Spleen (tissue), 11 donors: Measurements from ENCODE around the gene CIDEC. TPM values are rescaled to one million over a fixed set of nuclear protein-coding genes. Genes with fewer than 3 reads are reported as not detected.

Experiments used
- DNase-seq: peaks from one replicate; pipeline ENCODE4 v3.0.0-alpha.2; 2020
- H3K27ac ChIP-seq, 8 donors: fragments of 200-600 bp; sonication (generic) in 7 of 8; 1 replicate in 4 of 8; 2 replicates in 4 of 8; pipeline versions ENCODE4 v1.5.0 to v1.8.0; 2016 to 2021; ENCODE audit warnings: inconsistent platforms in 4 of 8, mild to moderate bottlenecking in 4 of 8, moderate library complexity in 1 of 8
- H3K27me3 ChIP-seq, 7 donors: fragments of 200-600 bp; sonication (generic) in 6 of 7; replicated peaks in 1 of 7; 1 replicate in 4 of 7; 2 replicates in 3 of 7; pipeline versions ENCODE4 v1.5.0 to v1.8.0; 2016 to 2021; ENCODE audit warnings: inconsistent platforms in 3 of 7, mild to moderate bottlenecking in 1 of 7
- H3K36me3 ChIP-seq, 6 donors: fragments of 200-600 bp; sonication (generic) in 5 of 6; 1 replicate in 4 of 6; 2 replicates in 2 of 6; pipeline versions ENCODE4 v1.5.0 to v1.8.0; 2016 to 2021; ENCODE audit warnings: inconsistent platforms in 2 of 6
- H3K4me1 ChIP-seq, 6 donors: fragments of 200-600 bp; sonication (generic) in 5 of 6; 1 replicate in 3 of 6; 2 replicates in 3 of 6; pipeline versions ENCODE4 v1.5.0 to v1.8.0; 2016 to 2021; ENCODE audit warnings: inconsistent platforms in 3 of 6
- H3K4me3 ChIP-seq, 8 donors: fragments of 200-600 bp; sonication (generic) in 7 of 8; 1 replicate in 4 of 8; 2 replicates in 4 of 8; pipeline versions ENCODE4 v1.5.0 to v1.8.0; 2016 to 2021; ENCODE audit warnings: inconsistent platforms in 4 of 8, mild to moderate bottlenecking in 4 of 8, moderate library complexity in 2 of 8
- H3K9me3 ChIP-seq, 8 donors: fragments of 200-600 bp; sonication (generic) in 7 of 8; 1 replicate in 4 of 8; 2 replicates in 4 of 8; pipeline versions ENCODE4 v1.5.0 to v1.8.0; 2016 to 2021; ENCODE audit warnings: inconsistent platforms in 4 of 8
- POLR2A ChIP-seq, 3 donors: fragments of 450-650 bp; IDR thresholded peaks; one replicate each; pipeline ENCODE4 v1.5.1; 2017; ENCODE audit warnings: antibody characterized with exemption in 3 of 3, mild to moderate bottlenecking in 1 of 3
- POLR2AphosphoS5 ChIP-seq, 3 donors: sonication (generic); formaldehyde crosslinking; IDR thresholded peaks; one replicate each; pipeline ENCODE4 v1.5.1; 2017; ENCODE audit warnings: antibody characterized with exemption in 3 of 3
- WGBS, 5 donors: extraction: QIAGEN DNeasy Blood & Tissue Kit in 3 of 5; methylation state at CpG; one replicate each; pipeline versions ENCODE4 v1.1.5 to v1.1.7; 2013 to 2018; 5-methylcytosine and 5-hydroxymethylcytosine counted together
- intact Hi-C: fragments of 100-400 bp; cut with DNase I; formaldehyde crosslinking; loops from one replicate; pipeline ENCODE4 v1.15.0; 2023; ENCODE audit warnings: low total_unique reads
- polyA plus RNA-seq, 3 donors: library from polyadenylated mRNA; stranded (reverse); fragments of 200-250 nt; gene quantifications; one replicate each; pipeline ENCODE4 v1.2.1, GENCODE V29; 2013
- total RNA-seq, 7 donors: library from RNA; depleted of rRNA in 3 of 7; stranded (reverse); fragments of >200 nt in 3 of 7; fragmentation: NEBNext Ultra II Directional in 4 of 7; extraction: Animal tissue kit (Norgen Biotek cat#: 25700) in 4 of 7; gene quantifications; one replicate each; pipeline versions ENCODE4 v1.1.0 to v1.2.1, GENCODE V29; 2016 to 2021
- TF ChIP-seq, protein P1 (sequence below), 11 experiments: fragments of 200-600 bp in 7 of 11; fragments of 450-650 bp in 4 of 11; sonication (generic) in 4 of 11; IDR thresholded peaks in 8 of 11; conservative IDR thresholded peaks in 3 of 11; 1 replicate in 7 of 11; 2 replicates in 4 of 11; pipeline versions ENCODE4 v1.4.0 to v1.8.0; 2016 to 2021; ENCODE audit warnings: antibody characterized with exemption in 11 of 11, inconsistent platforms in 4 of 11, mild to moderate bottlenecking in 1 of 11
- donor health status: healthy with polysubstance abuse.
- donor health status: DM: no; HTN: no; CAD: no; lungs with moderate emphysema.
- donor health status: DM: no; HTN: no; CAD: no.
- donor health status: Bipolar disorder and iron deficiency.
- donor health status: healthy.
- donor health status: DM: no; HTN: no; CAD: no.
- donor health status: DM: yes; HTN: yes; CAD: no.

Gene CIDEC
- total and polyA plus RNA-seq, 10 donors = 0.13 to 0.24 TPM; not detected in 8

DNA sequence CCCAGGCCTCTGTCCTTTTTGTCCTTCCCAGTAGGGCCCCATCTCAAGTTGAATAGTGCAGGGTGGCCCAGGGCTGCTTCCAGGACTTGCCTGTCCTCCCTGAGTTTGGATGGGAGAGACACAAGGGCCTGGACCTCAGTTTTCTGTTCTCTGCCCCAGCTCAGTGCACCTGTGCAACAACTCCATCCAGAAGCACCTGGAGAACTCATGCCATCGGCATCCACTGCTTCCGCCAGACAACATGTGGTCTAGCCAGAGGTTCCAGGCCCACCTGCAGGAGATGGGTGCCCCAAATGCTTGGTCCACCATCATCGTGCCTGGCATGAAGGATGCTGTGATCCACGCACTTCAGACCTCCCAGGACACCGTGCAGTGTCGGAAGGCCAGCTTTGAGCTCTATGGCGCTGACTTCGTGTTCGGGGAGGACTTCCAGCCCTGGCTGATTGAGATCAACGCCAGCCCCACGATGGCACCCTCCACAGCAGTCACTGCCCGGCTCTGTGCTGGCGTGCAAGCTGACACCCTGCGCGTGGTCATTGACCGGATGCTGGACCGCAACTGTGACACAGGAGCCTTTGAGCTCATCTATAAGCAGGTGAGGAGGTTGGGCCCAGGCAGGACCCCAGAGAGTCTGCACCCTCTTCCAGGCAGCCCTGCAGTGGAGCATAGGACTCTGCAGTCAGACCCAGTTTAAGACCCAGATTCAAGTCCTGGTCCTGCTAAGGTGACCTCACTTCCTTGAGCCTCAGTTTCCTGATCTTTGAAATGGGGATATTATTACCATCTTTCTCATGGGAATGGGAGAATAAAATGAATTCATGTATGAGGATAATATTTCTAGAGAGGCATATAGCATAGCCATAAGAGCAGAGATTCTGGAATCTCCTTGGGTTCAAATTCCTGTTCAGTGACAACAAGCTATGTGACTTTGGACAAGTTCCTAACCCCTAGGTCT lies 51.0 kb downstream of the CIDEC start:
- WGBS, 5 donors = 93 to 100% (median 95%) methylated on average over 7 to 17 of the region's 17 CpGs
- H3K4me3 ChIP-seq = no peak overlapping the region
- peak; percentile 62 for DNase-seq
- intact Hi-C loops = no loop called here
- no peak overlapping the region for H3K27ac ChIP-seq
- H3K4me1 ChIP-seq = peaks cover 0 to 6% (median 0%) of the 10 kb centered on the region in 6 donors
- no peaks in the 10 kb centered on the region for H3K27me3 ChIP-seq
- peaks cover 0 to 87% (median 22%) of the 10 kb centered on the region in 6 donors for H3K36me3 ChIP-seq
- TF ChIP-seq, protein P1, sequence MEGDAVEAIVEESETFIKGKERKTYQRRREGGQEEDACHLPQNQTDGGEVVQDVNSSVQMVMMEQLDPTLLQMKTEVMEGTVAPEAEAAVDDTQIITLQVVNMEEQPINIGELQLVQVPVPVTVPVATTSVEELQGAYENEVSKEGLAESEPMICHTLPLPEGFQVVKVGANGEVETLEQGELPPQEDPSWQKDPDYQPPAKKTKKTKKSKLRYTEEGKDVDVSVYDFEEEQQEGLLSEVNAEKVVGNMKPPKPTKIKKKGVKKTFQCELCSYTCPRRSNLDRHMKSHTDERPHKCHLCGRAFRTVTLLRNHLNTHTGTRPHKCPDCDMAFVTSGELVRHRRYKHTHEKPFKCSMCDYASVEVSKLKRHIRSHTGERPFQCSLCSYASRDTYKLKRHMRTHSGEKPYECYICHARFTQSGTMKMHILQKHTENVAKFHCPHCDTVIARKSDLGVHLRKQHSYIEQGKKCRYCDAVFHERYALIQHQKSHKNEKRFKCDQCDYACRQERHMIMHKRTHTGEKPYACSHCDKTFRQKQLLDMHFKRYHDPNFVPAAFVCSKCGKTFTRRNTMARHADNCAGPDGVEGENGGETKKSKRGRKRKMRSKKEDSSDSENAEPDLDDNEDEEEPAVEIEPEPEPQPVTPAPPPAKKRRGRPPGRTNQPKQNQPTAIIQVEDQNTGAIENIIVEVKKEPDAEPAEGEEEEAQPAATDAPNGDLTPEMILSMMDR (IDR thresholded peaks at IDR 0.05 in 8 of 11, conservative IDR thresholded peaks at IDR 0.05 in 3 of 11) = no peak
- TF ChIP-seq POLR2AphosphoS5 (IDR thresholded peaks at IDR 0.05) = peak in 2 of 3 donors; percentile 13 to 59
- TF ChIP-seq POLR2A (IDR thresholded peaks at IDR 0.05) = no peak
- no peaks in the 10 kb centered on the region for H3K9me3 ChIP-seq

DNA sequence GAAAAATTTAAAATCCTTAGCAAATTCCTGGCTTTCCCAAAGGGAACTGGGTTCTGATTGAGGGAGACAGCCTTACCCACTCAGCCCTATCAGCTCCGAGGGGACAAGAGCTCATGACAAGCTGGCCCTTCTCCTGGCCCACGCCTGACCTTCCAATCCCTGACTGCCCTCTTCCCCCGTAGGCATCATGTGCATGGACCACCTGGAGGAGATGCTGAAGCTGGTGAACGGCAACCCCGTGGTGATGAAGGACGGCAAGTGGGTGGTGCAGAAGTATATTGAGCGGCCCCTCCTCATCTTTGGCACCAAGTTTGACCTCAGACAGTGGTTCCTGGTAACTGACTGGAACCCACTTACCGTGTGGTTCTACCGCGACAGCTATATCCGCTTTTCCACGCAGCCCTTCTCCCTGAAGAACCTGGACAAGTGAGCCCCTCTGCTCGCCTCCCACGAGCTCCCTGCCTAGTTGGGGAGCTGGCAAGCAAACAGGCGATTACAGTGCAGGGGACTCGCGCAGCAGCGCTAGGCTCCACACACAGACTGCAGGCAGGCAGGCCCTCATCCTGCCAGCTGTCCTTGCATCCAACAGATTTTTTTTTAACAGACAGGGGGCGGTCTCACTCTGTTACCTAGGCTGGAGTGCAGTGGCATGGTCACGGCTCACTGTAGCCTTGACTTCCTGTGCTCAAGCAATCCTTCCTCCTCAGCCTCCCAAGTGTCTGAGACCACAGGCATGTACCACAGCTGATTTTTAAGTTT lies 53.1 kb downstream of the CIDEC start:
- DNase-seq = no peak

DNA sequence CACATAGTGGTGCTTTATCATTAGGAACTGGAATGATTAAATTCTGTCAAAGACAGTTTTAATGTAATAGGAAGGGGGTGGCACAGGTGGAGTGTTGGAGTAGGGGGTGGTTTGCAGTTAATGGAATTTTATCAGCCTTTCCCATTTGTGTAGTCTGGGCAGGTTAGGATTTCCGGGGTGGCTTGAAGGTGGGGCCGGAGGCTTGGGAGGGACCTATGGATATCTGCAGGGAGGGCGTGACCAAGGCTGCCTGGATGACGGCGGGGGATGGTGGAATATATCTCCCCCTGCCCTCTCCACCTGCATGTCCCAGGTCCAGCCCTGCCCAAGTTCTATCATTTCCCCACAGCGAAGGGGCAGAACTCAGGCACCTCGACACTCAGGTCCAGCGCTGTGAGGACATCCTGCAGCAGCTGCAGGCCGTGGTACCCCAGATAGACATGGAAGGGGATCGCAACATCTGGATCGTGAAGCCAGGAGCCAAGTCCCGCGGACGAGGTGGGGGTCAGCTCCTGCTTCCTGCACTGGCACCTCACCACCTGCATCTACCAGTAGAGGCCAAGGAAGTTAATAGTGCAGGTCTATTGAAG lies 54.5 kb downstream of the CIDEC start:
- H3K4me3 ChIP-seq = no peak overlapping the region
- intact Hi-C loops = no loop called here
- no peak for DNase-seq
- H3K4me1 ChIP-seq = peaks cover 0 to 5% (median 0%) of the 10 kb centered on the region in 6 donors
- no peaks in the 10 kb centered on the region for H3K9me3 ChIP-seq
- H3K27ac ChIP-seq = no peak overlapping the region
- TF ChIP-seq POLR2AphosphoS5 (IDR thresholded peaks at IDR 0.05) = peak in 1 of 3 donors; percentile 45
- TF ChIP-seq POLR2A (IDR thresholded peaks at IDR 0.05) = no peak
- 82 to 91% (median 84%) methylated on average over 11 to 14 of the region's 14 CpGs for WGBS, 5 donors
- H3K27me3 ChIP-seq = no peaks in the 10 kb centered on the region
- H3K36me3 ChIP-seq = peaks cover 0 to 68% (median 8%) of the 10 kb centered on the region in 6 donors

More for the DNA sequence above, 53.1 kb downstream of the CIDEC start:
- H3K36me3 ChIP-seq = peaks cover 0 to 73% (median 8%) of the 10 kb centered on the region in 6 donors
- 85 to 87% (median 85%) methylated on average over 19 to 20 of the region's 20 CpGs for WGBS, 5 donors
- intact Hi-C loops = no loop called here
- H3K4me1 ChIP-seq = peaks cover 0 to 6% (median 0%) of the 10 kb centered on the region in 6 donors
- no peaks in the 10 kb centered on the region for H3K27me3 ChIP-seq
- TF ChIP-seq POLR2A (IDR thresholded peaks at IDR 0.05) = no peak
- TF ChIP-seq, protein P1 (IDR thresholded peaks at IDR 0.05 in 8 of 11, conservative IDR thresholded peaks at IDR 0.05 in 3 of 11) = peak in 5 of 11 experiments; percentile 9 to 28 (median 11)
- TF ChIP-seq POLR2AphosphoS5 (IDR thresholded peaks at IDR 0.05) = peak in 1 of 3 donors; percentile 43
- no peak overlapping the region for H3K4me3 ChIP-seq
- H3K27ac ChIP-seq = no peak overlapping the region
- no peaks in the 10 kb centered on the region for H3K9me3 ChIP-seq

DNA sequence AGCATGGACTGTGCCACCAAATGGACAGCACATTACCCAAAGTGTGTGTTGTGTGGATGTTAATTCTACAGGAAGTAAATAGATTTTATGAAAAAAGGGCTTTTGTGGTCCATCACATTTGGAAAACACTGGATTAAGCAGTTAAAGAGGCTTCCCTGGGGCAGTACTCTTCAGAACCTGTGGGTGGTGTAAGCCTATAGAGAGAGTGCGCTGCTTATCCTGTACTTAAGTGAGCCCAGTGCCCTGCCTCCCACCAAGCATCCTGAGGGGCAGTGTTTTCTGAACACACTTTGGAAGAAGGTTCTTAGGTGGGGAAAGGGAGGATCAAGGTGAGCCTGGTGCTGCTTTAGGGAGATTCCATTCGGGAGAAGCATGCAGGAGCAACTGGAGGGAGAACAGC lies 59.1 kb downstream of the CIDEC start:
- Histone ChIP-seq H3K9me3 (no peaks in the 10 kb centered on the region), H3K27ac (no peak overlapping the region), H3K4me1 (no peaks in the 10 kb centered on the region), H3K4me3 (no peak overlapping the region), H3K27me3 (no peaks in the 10 kb centered on the region), H3K36me3 (peaks cover 0 to 72% (median 0%) of the 10 kb centered on the region in 6 donors)
- intact Hi-C loops = no loop called here
- TF ChIP-seq, protein P1 (IDR thresholded peaks at IDR 0.05 in 8 of 11, conservative IDR thresholded peaks at IDR 0.05 in 3 of 11) = no peak
- TF ChIP-seq POLR2AphosphoS5 (IDR thresholded peaks at IDR 0.05) (no peak), POLR2A (IDR thresholded peaks at IDR 0.05) (no peak)
- DNase-seq = no peak
- WGBS, 5 donors = 78 to 96% (median 88%) methylated on average over 2 of the region's 2 CpGs
